ENCODE results near the gene ANP32E. TPM values are rescaled to one million over a fixed set of nuclear protein-coding genes. Genes with fewer than 3 reads are reported as not detected.
A peak's percentile ranks its signal among the peaks of the same experiment; 100 is the strongest.

ANP32E gene
- total and polyA plus RNA-seq, 2 experiments from 2014 or later = 14.4 to 55.2 TPM

GRCh38 chr1:150259217-150259616, 23.3 kb upstream of the ANP32E start:
- Histone ChIP-seq H3K9ac (no peak overlapping the region), H3K4me1 (ENCODE audit: insufficient read depth) (peaks cover 11% of the 10 kb centered on the region), H3K27ac (no peak overlapping the region), H2AFZ (no peak overlapping the region), H3K4me2 (ENCODE audit: unreplicated experiment) (no peak overlapping the region), H3K9me3 (ENCODE audit: low read depth) (no peaks in the 10 kb centered on the region), H3F3A (ENCODE audit: insufficient read depth) (peaks cover 15% of the 10 kb centered on the region), H3K9me2 (ENCODE audit: insufficient read depth) (no peaks in the 10 kb centered on the region), H3K79me2 (ENCODE audit: insufficient read depth) (no peaks in the 10 kb centered on the region), H3K4me3 (no peak overlapping the region), H3K36me3 (ENCODE audit: low read depth) (no peaks in the 10 kb centered on the region), H3K27me3 (replicated peaks; ENCODE audit: insufficient read depth) (no peaks in the 10 kb centered on the region; the same call in none of the 2 replicates), H4K20me1 (ENCODE audit: insufficient read depth) (no peaks in the 10 kb centered on the region)
- in situ Hi-C loops (cut with MboI) = no loop called here
- TF ChIP-seq EZH2 (IDR thresholded peaks at IDR 0.05; ENCODE audit: insufficient read depth, poor library complexity, severe bottlenecking) (no peak), EZH2phosphoT487 (IDR thresholded peaks at IDR 0.05; ENCODE audit: insufficient read depth, low read depth) (no peak)
- WGBS, 2 experiments (ENCODE audit: low coverage in 1 of 2, low lambda C conversion rate in 2 of 2, missing lambda C conversion rate in 2 of 2) = 45 to 48% methylated on average over 4 of the region's 4 CpGs
- DNase-seq = no peak

- H3K27me3 ChIP-seq (replicated peaks; ENCODE audit: insufficient read depth) = no peaks in the 10 kb centered on the region; the same call in none of the 2 replicates
- peaks cover 11% of the 10 kb centered on the region for H3K4me1 ChIP-seq (ENCODE audit: insufficient read depth)
- 31 to 36% methylated on average over 13 of the region's 13 CpGs for WGBS, 2 experiments (ENCODE audit: low coverage in 1 of 2, low lambda C conversion rate in 2 of 2, missing lambda C conversion rate in 2 of 2)
- H3K9ac ChIP-seq = no peak within 1 kb of the TSS
- 0 out of 2 replicates have a peak within 1 kb of the TSS, but pooled peaks have one; percentile 63 for H3K4me3 ChIP-seq
- no peaks in the 10 kb centered on the region for H3K36me3 ChIP-seq (ENCODE audit: low read depth)
- peaks cover 15% of the 10 kb centered on the region for H3F3A ChIP-seq (ENCODE audit: insufficient read depth)
- peak within 1 kb of the TSS; percentile 82 for H3K4me2 ChIP-seq (ENCODE audit: unreplicated experiment)
- in situ Hi-C loops (cut with MboI) = no loop called here
- no peak for DNase-seq
- H4K20me1 ChIP-seq (ENCODE audit: insufficient read depth) = no peaks in the 10 kb centered on the region
- H3K9me2 ChIP-seq (ENCODE audit: insufficient read depth) = no peaks in the 10 kb centered on the region
- no peak within 1 kb of the TSS for H3K27ac ChIP-seq
- no peak for TF ChIP-seq EZH2 (IDR thresholded peaks at IDR 0.05; ENCODE audit: insufficient read depth, poor library complexity, severe bottlenecking)
- TF ChIP-seq EZH2phosphoT487 (IDR thresholded peaks at IDR 0.05; ENCODE audit: insufficient read depth, low read depth) = no peak
- no peaks in the 10 kb centered on the region for H3K9me3 ChIP-seq (ENCODE audit: low read depth)
- no peaks in the 10 kb centered on the region for H3K79me2 ChIP-seq (ENCODE audit: insufficient read depth)
- H2AFZ ChIP-seq = peak within 1 kb of the TSS; percentile 92; the same call in 1 of the 2 replicates
Observed at GRCh38 chr1:150257624-150258585, 22.0 kb upstream of the ANP32E start, which contains the start of gene CA14. Gene CA14 (plus strand): TSS chr1:150257774. CDS start chr1:150258129, 355 bp downstream.

DNA sequence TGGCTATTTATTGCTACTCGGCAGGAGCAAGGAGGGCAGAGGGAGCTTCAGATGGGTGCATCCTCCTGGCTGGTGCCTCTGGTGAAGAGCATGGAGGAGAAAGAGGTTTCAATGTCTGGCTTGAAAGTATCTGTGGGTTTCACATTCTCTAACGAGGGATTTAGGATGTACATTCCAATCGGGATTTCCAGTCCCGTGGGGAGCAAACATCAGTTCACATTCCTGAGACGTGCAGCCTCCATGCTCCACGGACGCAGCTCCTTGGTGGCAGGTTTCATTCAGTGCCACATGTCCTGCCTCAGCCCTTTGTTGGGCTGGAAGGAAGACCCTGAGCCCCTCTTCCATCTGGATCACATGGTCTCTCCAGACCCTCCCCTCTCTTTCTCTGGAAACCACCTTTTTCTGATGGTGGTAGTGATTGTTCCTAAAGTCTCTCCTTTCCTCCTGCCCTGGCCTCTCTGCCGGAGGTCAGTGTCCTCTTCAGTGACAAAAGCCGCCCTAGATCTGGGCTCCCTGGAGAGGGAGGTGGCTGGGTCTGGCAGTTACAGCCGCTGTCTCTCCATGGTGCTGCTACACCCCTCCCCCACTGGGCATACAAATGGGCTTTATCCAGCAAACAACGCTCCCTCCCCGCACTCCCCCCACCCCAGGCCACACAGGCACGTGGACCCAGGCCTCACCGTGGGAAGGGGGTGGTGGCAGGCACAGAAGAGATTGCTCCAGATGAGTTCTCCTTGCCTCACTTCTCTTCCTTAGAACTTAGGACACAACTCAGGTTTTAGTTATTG, 20.8 kb upstream of the ANP32E start:
- DNase-seq = peak; percentile 28
- H3K4me1 ChIP-seq (ENCODE audit: insufficient read depth) = peaks cover 11% of the 10 kb centered on the region

DNA sequence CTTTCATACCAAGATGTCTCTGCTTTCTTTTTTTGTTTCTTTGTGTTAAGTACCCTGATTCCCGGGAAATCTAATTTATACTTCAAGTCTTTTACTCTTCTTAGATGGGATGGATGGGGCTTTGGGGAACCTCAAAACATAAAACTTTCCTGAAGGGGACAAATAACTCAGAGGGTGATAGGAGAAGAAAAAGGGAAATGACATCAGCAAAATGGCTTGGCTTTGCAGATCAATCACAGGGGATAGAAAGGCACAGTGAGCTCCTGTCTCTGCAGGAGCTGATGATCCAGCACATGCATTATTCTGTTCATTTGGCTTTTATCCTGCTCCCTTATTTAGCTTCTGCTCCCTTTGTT, 20.3 kb upstream of the ANP32E start:
- Histone ChIP-seq H3K9me3 (ENCODE audit: low read depth) (no peaks in the 10 kb centered on the region), H3K4me3 (peak overlapping the region; percentile 63), H3K4me2 (ENCODE audit: unreplicated experiment) (peak overlapping the region; percentile 82), H2AFZ (peak overlapping the region; percentile 92), H3K27me3 (replicated peaks; ENCODE audit: insufficient read depth) (no peaks in the 10 kb centered on the region; the same call in none of the 2 replicates), H3K27ac (peak overlapping the region; percentile 27; the same call in 1 of the 2 replicates), H3F3A (ENCODE audit: insufficient read depth) (peaks cover 15% of the 10 kb centered on the region), H3K9me2 (ENCODE audit: insufficient read depth) (no peaks in the 10 kb centered on the region), H3K9ac (peak overlapping the region; percentile 64), H3K36me3 (ENCODE audit: low read depth) (no peaks in the 10 kb centered on the region), H3K79me2 (ENCODE audit: insufficient read depth) (no peaks in the 10 kb centered on the region), H4K20me1 (ENCODE audit: insufficient read depth) (no peaks in the 10 kb centered on the region), H3K4me1 (ENCODE audit: insufficient read depth) (peaks cover 11% of the 10 kb centered on the region)
- in situ Hi-C loops (cut with MboI) = no loop called here
- 0 to 3% methylated on average over 1 of the region's 1 CpG for WGBS, 2 experiments (ENCODE audit: low coverage in 1 of 2, low lambda C conversion rate in 2 of 2, missing lambda C conversion rate in 2 of 2)
- DNase-seq = no peak
- TF ChIP-seq EZH2 (IDR thresholded peaks at IDR 0.05; ENCODE audit: insufficient read depth, poor library complexity, severe bottlenecking) (no peak), EZH2phosphoT487 (IDR thresholded peaks at IDR 0.05; ENCODE audit: insufficient read depth, low read depth) (no peak)

More for the DNA sequence above, 20.8 kb upstream of the ANP32E start:
- H2AFZ ChIP-seq = peak overlapping the region; percentile 92
- H3K79me2 ChIP-seq (ENCODE audit: insufficient read depth) = no peaks in the 10 kb centered on the region
- H3K9ac ChIP-seq = peak overlapping the region; percentile 64; the same call in 1 of the 2 replicates
- peaks cover 15% of the 10 kb centered on the region for H3F3A ChIP-seq (ENCODE audit: insufficient read depth)
- H3K4me3 ChIP-seq = peak overlapping the region; percentile 63
- no peak for TF ChIP-seq EZH2phosphoT487 (IDR thresholded peaks at IDR 0.05; ENCODE audit: insufficient read depth, low read depth)
- no peak for TF ChIP-seq EZH2 (IDR thresholded peaks at IDR 0.05; ENCODE audit: insufficient read depth, poor library complexity, severe bottlenecking)
- WGBS, 2 experiments (ENCODE audit: low coverage in 1 of 2, low lambda C conversion rate in 2 of 2, missing lambda C conversion rate in 2 of 2) = 28 to 34% methylated on average over 12 to 14 of the region's 14 CpGs
- H3K9me2 ChIP-seq (ENCODE audit: insufficient read depth) = no peaks in the 10 kb centered on the region
- in situ Hi-C loops (cut with MboI) = no loop called here
- H3K9me3 ChIP-seq (ENCODE audit: low read depth) = no peaks in the 10 kb centered on the region
- peak overlapping the region; percentile 82 for H3K4me2 ChIP-seq (ENCODE audit: unreplicated experiment)
- H3K27ac ChIP-seq = no peak overlapping the region
- H3K36me3 ChIP-seq (ENCODE audit: low read depth) = no peaks in the 10 kb centered on the region
- H3K27me3 ChIP-seq (replicated peaks; ENCODE audit: insufficient read depth) = no peaks in the 10 kb centered on the region; the same call in none of the 2 replicates
- H4K20me1 ChIP-seq (ENCODE audit: insufficient read depth) = no peaks in the 10 kb centered on the region
